ENCODE results near the gene STX19.

DNA sequence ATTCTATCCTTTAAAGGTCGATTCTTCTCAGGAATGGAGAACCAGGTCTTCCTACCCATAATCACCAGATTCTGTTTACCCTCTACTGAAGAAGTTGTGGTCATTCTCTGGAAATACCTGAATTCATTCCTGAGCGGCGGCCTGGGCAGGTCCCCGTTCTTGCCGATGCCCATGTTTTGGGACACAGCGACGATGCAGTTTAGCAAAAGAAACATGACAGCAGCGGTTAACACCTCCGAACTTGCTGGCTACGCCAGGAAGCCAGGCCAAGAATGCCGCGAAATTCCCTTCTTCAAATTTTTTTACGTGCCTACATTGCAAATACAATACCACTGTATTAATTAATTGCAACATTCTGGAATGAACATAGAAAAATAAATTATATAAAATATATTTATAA, 32.9 kb upstream of the STX19 start:
- TF ChIP-seq CTCF (IDR thresholded peaks at IDR 0.05) = no peak
- no peak for TF ChIP-seq POLR2A (IDR thresholded peaks at IDR 0.05)
